PC-9 (cell line): ENCODE results near the gene MRPL17. TPM values are rescaled to one million over a fixed set of nuclear protein-coding genes. Genes with fewer than 3 reads are reported as not detected.
A peak's percentile ranks its signal among the peaks of the same experiment; 100 is the strongest.

ENCODE experiments used
- Bru-seq: library from RNA; stranded (reverse); fragments of 400-500 nt; gene quantifications from one replicate; lab custom pipeline; 2021; lab: Mats Ljungman, UMichigan
- BruChase-seq, 2 experiments: library from RNA; stranded (reverse); fragments of 400-500 nt; gene quantifications; one replicate each; lab custom pipeline; 2021; lab: Mats Ljungman, UMichigan
- BruUV-seq: library from RNA; stranded (reverse); fragments of 400-500 nt; replicated peaks from 2 replicates; lab custom pipeline; 2021; lab: Mats Ljungman, UMichigan
- CTCF ChIA-PET: fragments of 300-600 bp; sonication (Branson Sonifier 250); formaldehyde crosslinking; loops from one replicate; lab custom pipeline; 2022; ENCODE audit warnings: antibody characterized with exemption; lab: Charles Lee
- POLR2A ChIA-PET: fragments of 300-600 bp; sonication (Branson Sonifier 250); formaldehyde crosslinking; loops from one replicate; lab custom pipeline; 2022; ENCODE audit warnings: antibody characterized with exemption; ENCODE audit not compliant: unreplicated experiment; lab: Charles Lee
- DNase-seq, 2 experiments: peaks; one replicate each; pipeline versions ENCODE4 v3.0.0 to v3.0.0-alpha.2; 2015 to 2022; ENCODE audit warnings: mixed read lengths in 1 of 2
- H2AFZ ChIP-seq: fragments of 200-600 bp; sonication (generic); 2 replicates; pipeline ENCODE4 v1.8.1; 2017; ENCODE audit warnings: antibody characterized with exemption
- H3F3A ChIP-seq: fragments of 200-600 bp; sonication (generic); 2 replicates; pipeline ENCODE4 v1.8.1; 2017; ENCODE audit warnings: antibody characterized with exemption, mild to moderate bottlenecking, low read depth; ENCODE audit not compliant: insufficient read depth
- H3K27ac ChIP-seq: fragments of 200-600 bp; sonication (generic); 2 replicates; pipeline ENCODE4 v1.6.1; 2016; ENCODE audit warnings: mixed run types
- H3K27me3 ChIP-seq: fragments of 200-600 bp; sonication (generic); 2 replicates; pipeline ENCODE4 v1.6.1; 2016; ENCODE audit warnings: low read depth, mixed run types; ENCODE audit not compliant: insufficient read depth
- H3K36me3 ChIP-seq: fragments of 200-600 bp; sonication (generic); 2 replicates; pipeline ENCODE4 v1.6.1; 2016; ENCODE audit warnings: low read depth, mixed run types
- H3K4me1 ChIP-seq: fragments of 200-600 bp; sonication (generic); replicated peaks from 2 replicates; pipeline ENCODE4 v1.6.1; 2016; ENCODE audit warnings: mixed run types; ENCODE audit not compliant: insufficient read depth
- H3K4me2 ChIP-seq: fragments of 200-600 bp; sonication (generic); 2 replicates; pipeline ENCODE4 v1.6.1; 2017; ENCODE audit warnings: mixed run types
- H3K4me3 ChIP-seq: fragments of 200-600 bp; sonication (generic); 2 replicates; pipeline ENCODE4 v1.6.1; 2016; ENCODE audit warnings: mixed run types
- H3K79me2 ChIP-seq: fragments of 200-600 bp; sonication (generic); 2 replicates; pipeline ENCODE4 v1.6.1; 2017; ENCODE audit warnings: low read depth, mixed run types
- H3K9me2 ChIP-seq: fragments of 200-600 bp; sonication (generic); 2 replicates; pipeline ENCODE4 v1.8.1; 2017; ENCODE audit warnings: mild to moderate bottlenecking; ENCODE audit not compliant: insufficient read depth
- H3K9me3 ChIP-seq: fragments of 200-600 bp; sonication (generic); 2 replicates; pipeline ENCODE4 v1.8.1; 2016; ENCODE audit warnings: low read depth; ENCODE audit not compliant: insufficient read depth
- H4K20me1 ChIP-seq: fragments of 200-600 bp; sonication (generic); 2 replicates; pipeline ENCODE4 v1.8.1; 2017; ENCODE audit not compliant: insufficient read depth
- EZH2 ChIP-seq: fragments of 200-600 bp; sonication (generic); IDR thresholded peaks from 2 replicates; pipeline ENCODE4 v1.8.0; 2017; ENCODE audit warnings: antibody characterized with exemption, low read depth
- intact Hi-C: fragments of 100-400 bp; cut with micrococcal nuclease; formaldehyde crosslinking; loops from one replicate; pipeline ENCODE4 v1.10.0; 2022; ENCODE audit not compliant: unreplicated experiment
- long read RNA-seq: library from polyadenylated mRNA; stranded (forward); transcript quantifications from one replicate; pipeline ENCODE4 v2.0.0, GENCODE V29; 2022
- total RNA-seq: library from RNA; stranded (reverse); gene quantifications from 2 replicates; pipeline ENCODE4 v1.2.3, GENCODE V29; 2021
- TF ChIP-seq, protein P1 (sequence below): fragments of 200-600 bp; sonication (generic); conservative IDR thresholded peaks from 2 replicates; pipeline ENCODE4 v1.6.1; 2017; ENCODE audit warnings: mixed run types, antibody characterized with exemption, mild to moderate bottlenecking, moderate library complexity

MRPL17 gene
- total RNA-seq = 35.5 and 42.4 TPM in 2 replicates
- percentile 85 among the genes with signal in this experiment for Bru-seq, nascent RNA
- percentile 78 among the genes with signal in this experiment for BruChase-seq, experiment 1, labeled RNA remaining after a 2-hour chase
- percentile 92 among the genes with signal in this experiment for BruChase-seq, experiment 2, labeled RNA remaining after a 6-hour chase
- long read RNA-seq, transcript MRPL17-201 (3 exons, 1,969 nt) = major isoform, 95 of 101 reads
- long read RNA-seq, partial matches to known transcripts = 0 of 101 reads
- long read RNA-seq, other reads (novel, unspliced or antisense) = 3 of 101 reads

DNA sequence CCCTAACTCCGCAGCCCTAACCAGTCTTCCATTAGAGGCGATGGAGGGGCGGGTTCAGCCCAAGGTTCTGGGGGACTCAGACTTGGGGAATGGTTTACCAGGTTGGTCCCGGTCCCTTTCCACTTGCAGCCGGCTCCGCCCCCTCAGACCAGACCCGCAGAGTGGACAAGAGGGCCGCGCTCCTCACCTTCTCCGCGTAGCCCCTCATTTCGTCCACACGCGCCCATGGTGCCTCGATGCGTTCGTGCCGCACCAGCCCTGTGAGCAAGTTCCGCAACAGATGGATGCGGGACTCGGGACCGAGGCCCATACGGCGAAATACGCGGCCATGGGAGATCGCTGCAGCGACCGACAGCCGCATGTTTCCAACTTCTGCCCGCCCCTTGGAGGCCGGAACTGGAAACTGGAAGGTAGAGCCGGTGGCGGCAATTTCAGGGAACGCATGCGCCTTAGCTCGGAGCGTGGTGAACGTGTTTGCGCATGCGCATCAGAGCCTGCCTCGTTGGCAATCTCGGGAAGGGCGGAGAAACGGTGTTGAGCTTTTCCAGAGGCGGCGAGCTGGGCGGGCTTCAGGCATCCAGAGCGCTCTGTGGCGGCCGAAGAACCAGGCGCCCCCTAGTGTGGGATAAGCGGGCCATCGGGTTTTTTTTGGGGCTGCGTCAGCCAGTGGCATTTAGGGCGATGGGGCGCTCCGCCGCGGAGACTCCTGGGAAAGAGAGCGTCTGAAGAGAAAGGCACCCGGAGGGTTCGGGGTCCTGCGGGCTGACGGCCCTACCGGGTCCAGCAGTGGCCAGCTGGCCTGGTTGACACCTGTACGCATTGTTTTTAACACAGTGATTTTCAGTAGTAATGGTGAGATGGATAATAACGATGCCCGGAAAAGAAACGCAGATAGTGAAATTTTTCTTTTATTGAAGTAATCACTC, at the start of gene MRPL17:
TSS of gene MRPL17 (minus strand) at position 405 of the 926 bp plus-strand sequence. CDS start at position 361, 44 bp downstream.
- H3K4me1 ChIP-seq = peaks cover 10% of the 10 kb centered on the region
- peak within 1 kb of the TSS; percentile 82 for H3K4me2 ChIP-seq
- peaks cover 23% of the 10 kb centered on the region for H3K79me2 ChIP-seq
- H3K27me3 ChIP-seq = no peaks in the 10 kb centered on the region
- peaks cover 6% of the 10 kb centered on the region; the same call in 1 of the 2 replicates for H3K36me3 ChIP-seq
- 0 out of 2 replicates have a peak, but pooled peaks cover 5% of the 10 kb centered on the region for H3F3A ChIP-seq
- H4K20me1 ChIP-seq = no peaks in the 10 kb centered on the region
- peak within 1 kb of the TSS; percentile 92 for H2AFZ ChIP-seq
- CTCF ChIA-PET = interaction anchor here (1.0 to 1.1 kb wide), 3 partner anchors 79 to 304 kb away, joined by 4 to 6 read pairs (median 4); no protein-coding TSS in a partner anchor
- intact Hi-C loops = loop anchor here (1.0 to 5.0 kb wide), 3 partner anchors 71 to 291 kb away; partner anchors contain the start of genes SMPD1 and TAF10
- DNase-seq = peak; percentile 89 to 95
- POLR2A ChIA-PET = interaction anchor here (0.6 to 1.0 kb wide), 6 partner anchors 70 to 669 kb away, joined by 5 to 8 read pairs (median 8); partner anchors contain the start of gene TAF10
- H3K27ac ChIP-seq = peak within 1 kb of the TSS; percentile 43
- peak within 1 kb of the TSS; percentile 88 for H3K4me3 ChIP-seq
- H3K9me2 ChIP-seq = no peaks in the 10 kb centered on the region
- no TSS peak for BruUV-seq
- TF ChIP-seq, protein P1, sequence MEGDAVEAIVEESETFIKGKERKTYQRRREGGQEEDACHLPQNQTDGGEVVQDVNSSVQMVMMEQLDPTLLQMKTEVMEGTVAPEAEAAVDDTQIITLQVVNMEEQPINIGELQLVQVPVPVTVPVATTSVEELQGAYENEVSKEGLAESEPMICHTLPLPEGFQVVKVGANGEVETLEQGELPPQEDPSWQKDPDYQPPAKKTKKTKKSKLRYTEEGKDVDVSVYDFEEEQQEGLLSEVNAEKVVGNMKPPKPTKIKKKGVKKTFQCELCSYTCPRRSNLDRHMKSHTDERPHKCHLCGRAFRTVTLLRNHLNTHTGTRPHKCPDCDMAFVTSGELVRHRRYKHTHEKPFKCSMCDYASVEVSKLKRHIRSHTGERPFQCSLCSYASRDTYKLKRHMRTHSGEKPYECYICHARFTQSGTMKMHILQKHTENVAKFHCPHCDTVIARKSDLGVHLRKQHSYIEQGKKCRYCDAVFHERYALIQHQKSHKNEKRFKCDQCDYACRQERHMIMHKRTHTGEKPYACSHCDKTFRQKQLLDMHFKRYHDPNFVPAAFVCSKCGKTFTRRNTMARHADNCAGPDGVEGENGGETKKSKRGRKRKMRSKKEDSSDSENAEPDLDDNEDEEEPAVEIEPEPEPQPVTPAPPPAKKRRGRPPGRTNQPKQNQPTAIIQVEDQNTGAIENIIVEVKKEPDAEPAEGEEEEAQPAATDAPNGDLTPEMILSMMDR = peak; percentile 76
- TF ChIP-seq EZH2 = no peak
- H3K9me3 ChIP-seq = no peaks in the 10 kb centered on the region

DNA sequence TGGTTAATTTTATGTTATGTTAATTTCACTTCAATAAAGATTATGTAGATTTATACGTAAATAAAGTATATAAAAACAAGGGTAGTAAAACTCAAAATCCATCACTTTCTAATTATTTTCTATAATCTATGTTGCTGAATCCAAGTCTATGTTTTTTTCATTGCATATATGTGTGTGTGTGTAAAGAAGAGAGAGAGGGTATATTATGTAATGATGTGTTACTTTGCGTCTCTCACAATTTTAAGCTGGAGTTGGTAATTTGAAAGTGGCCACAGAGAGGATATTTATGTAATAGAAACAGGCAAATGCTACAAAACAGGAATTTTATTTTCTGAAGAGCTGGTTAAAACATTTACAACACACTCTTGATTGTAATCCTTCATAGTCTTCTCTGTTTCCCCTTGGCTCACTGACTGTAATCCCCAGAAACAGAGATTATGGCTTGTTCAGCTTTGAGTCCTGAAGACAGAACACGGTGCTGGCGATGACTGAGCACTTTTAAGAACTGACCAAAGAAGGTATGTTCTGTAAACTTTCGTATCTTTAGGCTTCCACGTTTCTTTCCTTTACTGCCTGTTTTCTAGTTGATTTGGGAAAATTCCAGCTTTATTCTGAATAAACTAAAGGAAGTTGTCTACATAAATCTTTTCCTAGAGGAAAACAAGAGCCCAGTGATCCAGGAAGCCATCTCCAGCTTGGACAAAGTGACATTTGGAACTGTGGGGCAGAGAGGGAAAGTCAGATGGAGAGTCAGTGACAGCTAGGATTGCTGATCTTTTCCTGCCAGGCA, 45.0 kb upstream of the MRPL17 start:
- Histone ChIP-seq H4K20me1 (no peaks in the 10 kb centered on the region), H2AFZ (no peak overlapping the region), H3F3A (no peaks in the 10 kb centered on the region), H3K9me3 (no peaks in the 10 kb centered on the region), H3K4me1 (no peaks in the 10 kb centered on the region), H3K79me2 (no peaks in the 10 kb centered on the region), H3K4me3 (no peak overlapping the region), H3K27ac (no peak overlapping the region), H3K27me3 (no peaks in the 10 kb centered on the region), H3K4me2 (no peak overlapping the region), H3K9me2 (no peaks in the 10 kb centered on the region), H3K36me3 (no peaks in the 10 kb centered on the region)
- POLR2A ChIA-PET = no interaction called here
- no TSS peak for BruUV-seq
- TF ChIP-seq, protein P1 = no peak
- CTCF ChIA-PET = no interaction called here
- intact Hi-C loops = no loop called here
- no peak for DNase-seq
